CD4-positive, alpha-beta T cell treated with Interleukin-10 for 1 hour (primary cell): ENCODE measurements around the gene NUDT5.
"Not testable (repeated sequence)": the region's sequence is repeated elsewhere in the genome, so short reads cannot be mapped to it uniquely, and the experiment has no call there.

Experiments used
- DNase-seq: peaks from one replicate; pipeline ENCODE4 v3.0.0-alpha.2; 2020

The NUDT5 gene

DNA sequence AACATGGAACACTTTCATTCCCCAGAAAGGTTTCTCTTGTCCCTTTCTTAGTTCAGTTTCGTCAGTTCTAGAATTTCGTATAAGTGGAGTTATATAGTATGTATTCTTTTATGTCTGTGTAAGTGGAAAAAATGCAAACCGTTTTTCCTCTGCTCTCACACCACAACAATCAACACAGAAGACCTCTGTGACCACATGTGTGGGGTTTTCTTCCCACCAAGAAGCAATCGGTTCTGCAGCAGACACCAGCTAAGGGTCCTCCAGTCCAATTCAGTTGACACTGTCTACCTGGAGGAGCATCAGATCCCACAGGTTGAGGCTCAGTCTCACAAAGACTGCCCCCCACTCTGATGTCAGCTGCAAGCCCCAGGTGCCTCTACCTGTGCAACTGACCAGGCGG, 6.5 kb upstream of the NUDT5 start:
- no peak for DNase-seq

GRCh38 chr10:12201543-12201942, 5.9 kb upstream of the NUDT5 start:
- no peak for DNase-seq

DNA sequence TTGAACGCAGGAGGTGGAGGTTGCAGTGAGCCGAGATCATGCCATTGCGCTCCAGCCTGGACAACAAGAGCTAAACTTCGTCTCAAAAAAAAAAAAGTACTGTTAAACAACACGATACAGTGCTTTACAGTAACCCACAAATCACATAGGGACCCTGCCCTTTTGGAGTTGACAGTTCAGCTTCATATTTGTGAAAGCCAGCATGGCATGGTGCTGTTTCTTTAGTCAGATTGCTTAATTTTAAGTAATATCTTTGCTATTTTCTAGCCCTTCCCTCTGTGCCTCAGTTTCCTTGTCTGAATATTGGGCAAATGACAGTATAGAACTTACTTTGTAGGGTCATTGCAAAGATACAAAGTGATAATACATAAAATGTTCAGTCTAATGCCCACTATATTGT, 5.2 kb upstream of the NUDT5 start:
- no peak for DNase-seq

DNA sequence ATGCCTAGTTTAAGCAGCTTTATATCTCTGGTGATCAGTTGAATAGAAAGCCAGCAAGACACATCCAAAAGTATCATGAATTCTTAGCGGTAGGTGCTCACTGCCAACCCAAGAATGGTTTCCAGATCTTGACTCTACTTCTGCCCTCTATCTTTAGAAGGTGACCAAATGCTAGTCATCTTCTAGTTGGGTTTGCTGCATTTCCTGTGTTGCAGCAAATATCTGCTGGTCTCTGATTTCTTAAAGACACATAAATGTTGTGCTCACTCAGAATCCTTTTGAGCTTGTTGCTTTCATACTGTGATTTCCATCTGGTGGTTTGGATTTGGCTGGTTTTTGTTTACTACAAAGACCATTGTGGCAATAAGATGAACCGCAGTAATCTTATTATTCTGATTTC, 2.5 kb upstream of the NUDT5 start:
- DNase-seq, result no peak

GRCh38 chr10:12196531-12197211, 980 bp upstream of the NUDT5 start:
- no peak for DNase-seq

DNA sequence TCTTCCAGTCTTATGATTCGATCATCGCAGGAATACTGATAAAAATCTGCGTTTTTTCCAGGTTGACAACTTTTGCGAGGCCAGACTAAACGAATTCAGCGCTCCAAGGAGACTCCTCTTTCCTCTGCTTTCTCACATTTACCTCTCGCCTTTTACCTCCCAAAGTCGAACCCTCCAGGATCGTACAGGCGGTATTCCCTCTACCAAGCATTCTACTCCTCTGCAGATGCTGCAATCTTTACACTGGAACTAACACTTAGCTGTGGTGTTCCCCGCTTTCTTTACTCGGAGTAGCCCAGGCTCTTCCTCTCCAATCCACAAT, 449 bp downstream of the NUDT5 start:
- DNase-seq, result peak; percentile 4

GRCh38 chr10:12194752-12195271, 879 bp downstream of the NUDT5 start:
- peak; percentile 38 for DNase-seq

DNA sequence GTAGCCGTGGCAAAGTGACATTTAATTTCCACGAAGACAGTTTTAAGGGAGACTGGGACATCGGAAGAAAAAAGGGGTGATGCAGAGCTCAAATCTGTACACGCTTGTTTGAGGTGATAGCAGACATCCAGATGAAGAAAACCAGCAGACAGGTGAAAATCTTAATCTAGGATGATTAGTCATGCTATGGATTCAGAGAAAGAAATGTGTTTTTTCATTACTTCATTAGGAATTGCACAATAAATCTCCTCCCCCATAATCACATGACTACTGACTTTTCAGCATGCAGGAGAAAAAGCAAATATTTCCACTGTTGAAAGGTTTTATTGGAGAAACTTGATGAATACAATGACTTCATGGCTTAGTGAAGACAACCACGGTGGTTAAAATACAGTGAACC, 2.5 kb downstream of the NUDT5 start:
- DNase-seq, result no peak

- no peak for DNase-seq
These were observed 4.0 kb downstream of the NUDT5 start for GRCh38 chr10:12191715-12192114.

DNA sequence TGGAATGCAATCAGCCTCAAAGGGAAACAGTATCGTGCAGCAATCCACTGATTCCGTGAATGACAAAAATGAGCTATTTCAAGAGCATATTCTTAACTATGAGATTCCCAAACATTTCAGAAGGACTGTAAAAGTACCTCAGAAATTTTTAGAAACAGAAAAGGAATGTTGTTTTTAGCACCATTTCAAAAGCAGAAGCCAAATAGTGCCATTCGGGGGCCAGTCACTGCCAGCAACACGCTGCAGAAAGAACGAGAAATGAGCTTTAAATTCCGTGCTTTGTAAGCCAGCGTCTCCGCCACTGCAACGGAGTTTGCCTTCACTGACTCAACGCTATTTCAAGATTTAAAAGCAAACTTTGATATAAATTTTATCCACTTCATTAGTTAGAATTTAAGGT, 6.3 kb downstream of the NUDT5 start:
- no peak for DNase-seq

GRCh38 chr10:12188656-12189055, 7.0 kb downstream of the NUDT5 start:
- no peak for DNase-seq

- DNase-seq, result no peak
These were observed 8.3 kb downstream of the NUDT5 start for GRCh38 chr10:12187321-12187905.

- no peak for DNase-seq
These were observed 9.4 kb downstream of the NUDT5 start for GRCh38 chr10:12186323-12186722.

DNA sequence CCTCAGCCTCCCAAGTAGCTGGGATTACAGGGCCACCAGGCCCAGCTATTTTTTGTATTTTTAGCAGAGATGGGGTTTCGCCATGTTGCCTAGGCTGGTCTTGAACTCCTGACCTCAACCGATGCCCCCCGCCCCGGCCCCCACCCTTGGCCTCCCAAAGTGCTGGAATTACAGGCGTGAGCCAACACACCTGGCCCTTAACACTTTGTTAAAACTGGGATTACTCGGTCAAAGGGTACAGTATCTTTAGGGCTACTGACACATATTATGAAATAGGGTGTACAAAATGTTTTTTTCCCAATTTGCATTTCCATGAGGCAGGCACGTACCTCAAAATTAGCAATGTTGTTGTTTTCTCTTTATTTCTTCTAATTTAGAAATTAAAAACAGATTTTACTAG, 11.5 kb downstream of the NUDT5 start:
- DNase-seq, result no peak

DNA sequence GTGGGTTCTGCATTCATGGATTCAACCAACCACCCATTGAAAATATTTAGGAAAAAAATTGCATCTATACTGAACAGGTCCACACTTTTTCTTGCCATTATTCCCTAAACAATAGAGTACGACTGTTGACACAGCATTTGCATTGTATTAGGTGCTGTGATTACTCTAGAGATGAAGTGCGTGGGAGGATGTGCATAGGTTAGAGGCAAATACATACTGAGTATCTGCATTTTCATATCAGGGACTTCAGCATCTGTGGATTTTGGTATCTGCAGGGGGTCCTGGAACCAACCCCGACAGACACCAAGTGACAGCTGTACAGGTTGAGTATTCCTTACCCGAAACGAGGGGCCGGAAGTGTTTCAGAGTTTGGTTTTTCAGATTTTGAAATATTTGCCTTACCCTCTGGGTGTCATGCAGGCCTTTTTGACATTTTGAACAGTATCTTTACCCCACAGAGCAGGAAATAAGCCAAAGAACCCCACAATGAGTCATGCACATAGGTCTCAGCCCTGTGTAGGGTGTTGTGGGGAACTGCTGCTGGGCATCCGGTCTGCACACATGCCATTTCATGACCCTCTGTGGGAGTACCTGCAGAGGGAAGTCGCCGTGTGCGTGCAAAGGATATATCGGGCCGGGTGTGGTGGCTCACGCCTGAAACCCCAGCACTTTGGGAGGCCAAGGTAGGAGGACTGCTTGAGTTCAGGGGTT, 14.5 kb downstream of the NUDT5 start:
- peak; percentile 78 for DNase-seq

DNA sequence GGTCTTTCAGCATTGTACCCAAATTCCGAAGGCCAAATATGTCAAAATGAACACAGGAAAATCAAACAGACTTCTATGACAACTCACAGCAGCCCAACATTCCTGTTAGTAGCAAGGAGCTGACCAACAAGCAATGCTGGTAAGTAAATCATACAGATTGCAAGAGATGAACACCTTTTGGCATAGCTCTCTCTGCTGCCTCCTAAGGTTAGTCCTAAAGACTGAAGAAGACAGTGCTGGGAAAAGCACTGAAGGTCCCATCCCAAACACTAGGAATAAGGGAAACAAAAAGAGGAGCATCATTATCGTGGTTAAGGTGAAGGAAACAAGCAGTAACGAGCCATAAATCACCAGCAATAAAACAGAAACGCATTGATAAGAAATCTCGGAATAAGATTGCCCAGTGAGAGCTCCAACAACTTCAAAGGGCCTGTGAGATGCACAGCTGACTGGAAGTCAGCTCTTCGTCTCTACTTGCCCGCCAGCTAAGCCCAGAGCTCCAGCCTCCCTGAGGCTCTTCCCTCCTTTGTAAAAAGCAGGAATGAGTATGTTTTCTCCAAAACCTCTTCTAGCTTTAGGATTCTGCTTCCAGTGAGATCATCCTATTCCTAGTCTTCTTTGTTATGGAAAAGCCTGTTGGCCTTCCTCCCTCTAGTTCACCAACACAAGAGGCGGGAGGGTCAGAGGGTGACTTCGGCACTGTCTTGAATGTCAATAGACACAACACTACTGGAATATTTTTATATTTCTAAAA, 15.3 kb downstream of the NUDT5 start:
- no peak for DNase-seq

- DNase-seq, result no peak
These were observed 16.0 kb downstream of the NUDT5 start for GRCh38 chr10:12179606-12180170.

GRCh38 chr10:12177642-12178041, 18.0 kb downstream of the NUDT5 start:
- no peak for DNase-seq

- not testable (repeated sequence) for DNase-seq
These were observed 24.2 kb downstream of the NUDT5 start for GRCh38 chr10:12171512-12171911.

DNA sequence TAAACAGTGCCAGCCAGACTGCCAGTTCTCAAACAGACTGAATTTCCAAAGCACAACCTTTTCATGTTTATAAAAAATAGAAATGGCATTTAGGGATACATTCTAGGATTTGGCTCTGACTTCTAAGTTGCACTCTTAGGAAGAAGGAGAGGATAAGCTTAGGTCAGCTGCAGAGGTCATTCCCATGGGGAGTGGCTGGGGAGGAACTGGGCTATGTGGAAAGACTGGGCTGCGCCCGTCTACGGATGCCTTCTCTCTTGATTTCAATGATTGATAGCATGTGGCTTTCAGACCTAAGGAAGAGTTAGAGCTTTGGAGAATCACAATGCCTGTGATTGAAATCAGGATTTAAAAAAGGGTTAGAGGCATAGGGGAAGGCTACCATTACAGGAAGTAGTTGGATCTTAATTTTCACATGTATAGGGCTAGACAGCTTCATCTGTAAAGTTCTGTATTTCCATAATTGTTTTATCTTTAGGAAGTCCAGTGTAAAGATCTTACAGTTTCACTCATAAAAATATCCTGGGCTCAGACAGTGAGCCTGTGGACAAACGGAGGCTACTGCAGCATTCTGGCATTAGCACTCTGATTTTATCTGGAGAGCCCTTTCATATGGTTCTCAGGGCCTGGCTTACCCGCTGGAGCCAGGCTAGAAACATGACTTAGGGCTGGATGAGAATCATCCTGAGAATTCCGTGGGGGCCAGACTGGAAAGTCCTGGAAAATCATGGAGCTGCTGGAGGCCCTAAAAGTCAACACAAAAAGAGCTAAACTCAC, 29.5 kb downstream of the NUDT5 start:
- no peak for DNase-seq

- no peak for DNase-seq
These were observed 30.7 kb downstream of the NUDT5 start for GRCh38 chr10:12165036-12165435.

DNA sequence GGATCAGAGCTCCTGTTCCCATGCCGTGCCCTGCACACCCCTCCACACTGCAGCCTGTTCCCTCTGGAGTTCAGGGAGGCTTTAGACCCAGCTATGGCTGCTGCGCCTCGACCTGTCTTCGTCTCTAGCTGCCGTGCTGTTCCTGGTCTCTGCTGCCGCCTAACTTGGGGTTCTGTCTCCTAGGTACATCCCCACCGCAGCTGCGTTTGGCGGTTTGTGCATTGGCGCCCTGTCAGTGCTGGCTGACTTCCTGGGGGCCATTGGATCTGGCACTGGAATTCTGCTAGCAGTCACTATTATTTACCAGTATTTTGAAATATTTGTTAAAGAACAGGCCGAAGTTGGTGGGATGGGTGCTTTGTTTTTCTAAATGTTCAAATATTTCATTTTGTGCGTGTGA, 31.6 kb downstream of the NUDT5 start:
- DNase-seq, result no peak
